Gastroesophageal sphincter (tissue), 3 donors: ENCODE data around the gene ADH4.

Source experiments
- EP300 ChIP-seq: sonication (generic); formaldehyde crosslinking; IDR thresholded peaks from one replicate; pipeline ENCODE4 v1.6.1; 2017; ENCODE audit warnings: antibody characterized with exemption, mild to moderate bottlenecking
- POLR2A ChIP-seq, 2 donors: fragments of 450-650 bp; IDR thresholded peaks; one replicate each; pipeline ENCODE4 v1.6.1; 2017; ENCODE audit warnings: antibody characterized with exemption in 2 of 2, mild to moderate bottlenecking in 2 of 2, moderate library complexity in 1 of 2
- POLR2AphosphoS5 ChIP-seq: sonication (generic); formaldehyde crosslinking; IDR thresholded peaks from one replicate; pipeline ENCODE4 v1.6.1; 2017; ENCODE audit warnings: antibody characterized with exemption
- TF ChIP-seq, protein P1 (sequence below), 4 experiments: fragments of 200-600 bp in 2 of 4; fragments of 450-650 bp in 2 of 4; sonication (generic) in 1 of 4; IDR thresholded peaks; one replicate each; pipeline ENCODE4 v1.5.1; 2017 to 2019; ENCODE audit warnings: antibody characterized with exemption in 4 of 4, mild to moderate bottlenecking in 2 of 4, moderate library complexity in 2 of 4

DNA sequence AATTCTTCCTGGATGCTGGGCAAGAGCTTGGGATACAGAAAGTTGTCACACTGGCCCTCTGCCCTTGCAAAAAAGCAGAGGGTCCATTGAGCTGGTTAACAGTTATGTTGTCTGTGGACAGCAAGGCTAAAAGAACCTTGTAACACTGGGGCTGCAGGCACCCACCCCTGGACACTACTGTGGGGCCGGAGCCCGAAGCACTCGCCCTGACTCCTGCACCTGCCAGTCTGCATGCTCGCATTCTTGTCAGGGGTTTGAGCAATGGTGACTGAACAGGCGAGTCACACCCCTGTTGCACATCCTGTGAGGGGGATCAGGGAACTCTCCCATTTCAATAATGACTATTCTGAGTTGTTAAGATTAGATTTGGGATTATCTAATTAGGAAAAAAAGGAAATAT lies 23.6 kb downstream of the ADH4 start:
- no peak for TF ChIP-seq POLR2A (IDR thresholded peaks at IDR 0.05)
- TF ChIP-seq, protein P1, sequence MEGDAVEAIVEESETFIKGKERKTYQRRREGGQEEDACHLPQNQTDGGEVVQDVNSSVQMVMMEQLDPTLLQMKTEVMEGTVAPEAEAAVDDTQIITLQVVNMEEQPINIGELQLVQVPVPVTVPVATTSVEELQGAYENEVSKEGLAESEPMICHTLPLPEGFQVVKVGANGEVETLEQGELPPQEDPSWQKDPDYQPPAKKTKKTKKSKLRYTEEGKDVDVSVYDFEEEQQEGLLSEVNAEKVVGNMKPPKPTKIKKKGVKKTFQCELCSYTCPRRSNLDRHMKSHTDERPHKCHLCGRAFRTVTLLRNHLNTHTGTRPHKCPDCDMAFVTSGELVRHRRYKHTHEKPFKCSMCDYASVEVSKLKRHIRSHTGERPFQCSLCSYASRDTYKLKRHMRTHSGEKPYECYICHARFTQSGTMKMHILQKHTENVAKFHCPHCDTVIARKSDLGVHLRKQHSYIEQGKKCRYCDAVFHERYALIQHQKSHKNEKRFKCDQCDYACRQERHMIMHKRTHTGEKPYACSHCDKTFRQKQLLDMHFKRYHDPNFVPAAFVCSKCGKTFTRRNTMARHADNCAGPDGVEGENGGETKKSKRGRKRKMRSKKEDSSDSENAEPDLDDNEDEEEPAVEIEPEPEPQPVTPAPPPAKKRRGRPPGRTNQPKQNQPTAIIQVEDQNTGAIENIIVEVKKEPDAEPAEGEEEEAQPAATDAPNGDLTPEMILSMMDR (IDR thresholded peaks at IDR 0.05), result no peak
- TF ChIP-seq POLR2AphosphoS5, result no peak
- TF ChIP-seq EP300, result no peak
